Breast epithelium (tissue), 3 donors: Measurements from ENCODE around the gene RTCA.

ENCODE experiments used
- CTCF ChIP-seq, 3 donors: fragments of 450-650 bp; IDR thresholded peaks; one replicate each; pipeline ENCODE4 v1.5.1; 2016 to 2017; ENCODE audit warnings: antibody characterized with exemption in 3 of 3, mild to moderate bottlenecking in 3 of 3, moderate library complexity in 3 of 3
- POLR2A ChIP-seq: fragments of 450-650 bp; IDR thresholded peaks from one replicate; pipeline ENCODE4 v1.6.1; 2016; ENCODE audit warnings: antibody characterized with exemption, mild to moderate bottlenecking, moderate library complexity
- POLR2AphosphoS5 ChIP-seq, 3 donors: sonication (generic); formaldehyde crosslinking; IDR thresholded peaks; one replicate each; pipeline ENCODE4 v1.6.1; 2017; ENCODE audit warnings: antibody characterized with exemption in 3 of 3

- no peak for TF ChIP-seq CTCF (IDR thresholded peaks at IDR 0.05)
- TF ChIP-seq POLR2AphosphoS5 (IDR thresholded peaks at IDR 0.05): no peak
- no peak for TF ChIP-seq POLR2A
Observed at GRCh38 chr1:100250264-100250663, 15.8 kb upstream of the RTCA start.
